Testis (tissue), 3 donors: ENCODE results near the gene API5. TPM values are rescaled to one million over a fixed set of nuclear protein-coding genes. Genes with fewer than 3 reads are reported as not detected.

Experiments
- DNase-seq: peaks from one replicate; pipeline ENCODE4 v3.0.0-alpha.2; 2019
- H3K27ac ChIP-seq, 2 donors: fragments of 200-600 bp; sonication (generic); one replicate each; pipeline ENCODE4 v1.5.1; 2019
- H3K27me3 ChIP-seq: fragments of 200-600 bp; sonication (generic); one replicate; pipeline ENCODE4 v1.5.1; 2019
- H3K36me3 ChIP-seq: fragments of 200-600 bp; sonication (generic); one replicate; pipeline ENCODE4 v1.5.1; 2017; ENCODE audit warnings: low read depth; ENCODE audit errors: missing control alignments
- H3K4me1 ChIP-seq: fragments of 200-600 bp; sonication (generic); one replicate; pipeline ENCODE4 v1.5.1; 2019
- H3K4me3 ChIP-seq, 2 donors: fragments of 200-600 bp; sonication (generic); one replicate each; pipeline ENCODE4 v1.5.1; 2017 to 2019
- H3K9me3 ChIP-seq: fragments of 200-600 bp; sonication (generic); one replicate; pipeline ENCODE4 v1.5.1; 2017
- POLR2A ChIP-seq: fragments of 450-650 bp; IDR thresholded peaks from one replicate; pipeline ENCODE4 v1.6.1; 2017; ENCODE audit warnings: antibody characterized with exemption, mild to moderate bottlenecking, moderate library complexity
- WGBS, 2 donors: methylation state at CpG; one replicate each; pipeline ENCODE4 v1.1.5; 2018; 5-methylcytosine and 5-hydroxymethylcytosine counted together
- intact Hi-C: fragments of 100-400 bp; cut with DNase I; formaldehyde crosslinking; loops from one replicate; pipeline ENCODE4 v1.15.1; 2023; ENCODE audit warnings: low total_unique reads
- polyA plus RNA-seq: library from polyadenylated mRNA; stranded (reverse); fragments of 350-450 nt; fragmentation: Illumina TruSeq; extraction: RNeasy Lipid Tissue Mini Kit (QIAGEN cat#74804); gene quantifications from one replicate; pipeline ENCODE4 v1.2.3, GENCODE V29; 2014; ENCODE audit warnings: low read depth, low replicate concordance; ENCODE audit not compliant: insufficient read depth
- total RNA-seq, 2 donors: library from RNA; depleted of rRNA; stranded (reverse); fragments of >200 nt; gene quantifications; one replicate each; pipeline ENCODE4 v1.2.3, GENCODE V29; 2016
- TF ChIP-seq, protein P1 (sequence below), 3 experiments: fragments of 450-650 bp in 2 of 3; fragments of 200-600 bp in 1 of 3; sonication (generic) in 1 of 3; IDR thresholded peaks; one replicate each; pipeline ENCODE4 v1.5.1; 2016 to 2019; ENCODE audit warnings: antibody characterized with exemption in 3 of 3, mild to moderate bottlenecking in 2 of 3, moderate library complexity in 1 of 3

Gene API5
- total and polyA plus RNA-seq, 3 donors from 2014 or later = 51.4 to 74.9 (median 73.6) TPM

DNA sequence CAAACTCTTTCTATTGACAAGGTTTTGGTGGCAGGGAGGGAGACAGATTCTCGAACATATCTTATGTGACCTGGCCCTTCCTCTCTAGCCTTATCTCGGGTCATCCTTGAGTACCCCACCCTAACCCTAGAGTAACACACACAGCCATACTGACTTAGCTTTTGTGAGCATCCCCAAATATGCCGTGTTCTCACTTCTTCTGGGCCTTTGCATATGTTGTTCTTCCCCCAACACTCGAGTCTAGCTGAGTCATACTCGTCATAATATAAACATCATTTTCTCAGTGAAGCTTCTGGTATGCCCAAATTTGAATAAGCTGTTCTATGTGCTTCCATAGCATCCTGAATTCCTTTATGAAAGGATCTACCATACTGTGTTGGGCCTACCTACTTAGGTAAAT is 54.9 kb downstream of the API5 start:
- intact Hi-C loops = no loop called here
- no peaks in the 10 kb centered on the region for H3K9me3 ChIP-seq
- H3K4me3 ChIP-seq = no peak overlapping the region
- 93 to 94% methylated on average over 5 of the region's 5 CpGs for WGBS, 2 donors
- H3K27ac ChIP-seq = no peak overlapping the region
- no peaks in the 10 kb centered on the region for H3K4me1 ChIP-seq
- no peak for TF ChIP-seq POLR2A
- TF ChIP-seq, protein P1, sequence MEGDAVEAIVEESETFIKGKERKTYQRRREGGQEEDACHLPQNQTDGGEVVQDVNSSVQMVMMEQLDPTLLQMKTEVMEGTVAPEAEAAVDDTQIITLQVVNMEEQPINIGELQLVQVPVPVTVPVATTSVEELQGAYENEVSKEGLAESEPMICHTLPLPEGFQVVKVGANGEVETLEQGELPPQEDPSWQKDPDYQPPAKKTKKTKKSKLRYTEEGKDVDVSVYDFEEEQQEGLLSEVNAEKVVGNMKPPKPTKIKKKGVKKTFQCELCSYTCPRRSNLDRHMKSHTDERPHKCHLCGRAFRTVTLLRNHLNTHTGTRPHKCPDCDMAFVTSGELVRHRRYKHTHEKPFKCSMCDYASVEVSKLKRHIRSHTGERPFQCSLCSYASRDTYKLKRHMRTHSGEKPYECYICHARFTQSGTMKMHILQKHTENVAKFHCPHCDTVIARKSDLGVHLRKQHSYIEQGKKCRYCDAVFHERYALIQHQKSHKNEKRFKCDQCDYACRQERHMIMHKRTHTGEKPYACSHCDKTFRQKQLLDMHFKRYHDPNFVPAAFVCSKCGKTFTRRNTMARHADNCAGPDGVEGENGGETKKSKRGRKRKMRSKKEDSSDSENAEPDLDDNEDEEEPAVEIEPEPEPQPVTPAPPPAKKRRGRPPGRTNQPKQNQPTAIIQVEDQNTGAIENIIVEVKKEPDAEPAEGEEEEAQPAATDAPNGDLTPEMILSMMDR (IDR thresholded peaks at IDR 0.05) = no peak
- no peaks in the 10 kb centered on the region for H3K27me3 ChIP-seq
- no peak for DNase-seq
- H3K36me3 ChIP-seq = no peaks in the 10 kb centered on the region

DNA sequence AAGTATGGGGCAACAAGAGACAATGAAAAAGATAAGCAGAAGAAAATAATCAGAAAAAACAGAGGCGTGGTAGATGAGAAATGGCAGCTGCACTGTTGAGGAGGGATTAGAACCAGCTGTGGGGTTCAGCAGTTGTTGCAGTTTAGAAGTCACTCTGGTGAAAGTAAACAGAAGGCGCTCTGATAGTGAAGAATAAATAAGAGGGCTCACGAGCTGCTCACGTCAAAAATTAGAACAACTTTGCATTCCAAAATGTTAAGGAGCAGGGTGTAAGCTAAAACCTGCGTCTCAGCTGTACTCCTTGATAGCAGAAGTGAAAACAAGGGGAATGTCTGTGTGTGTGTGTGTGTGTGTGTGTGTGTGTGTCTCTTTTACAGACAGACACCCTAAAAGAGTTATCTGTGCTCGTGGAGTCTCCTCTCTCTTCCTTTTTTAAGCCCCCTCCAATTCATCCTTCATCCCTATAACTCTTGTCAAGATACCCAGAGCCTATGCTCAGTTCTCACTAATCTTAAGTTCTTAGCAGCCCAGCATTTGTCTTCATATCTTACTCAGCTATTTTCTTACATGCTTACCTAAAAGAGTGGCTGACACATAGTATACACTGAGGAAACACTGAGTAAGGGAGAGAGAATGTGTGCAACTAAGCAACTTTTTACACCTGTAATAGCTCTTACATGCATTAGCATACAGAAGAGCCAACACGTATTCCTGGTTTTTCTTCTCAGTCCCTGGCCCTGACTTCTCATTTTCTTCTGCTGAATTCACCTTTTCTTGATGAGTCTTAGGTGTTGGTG is 55.8 kb downstream of the API5 start:
- no peaks in the 10 kb centered on the region for H3K27me3 ChIP-seq
- no peaks in the 10 kb centered on the region for H3K36me3 ChIP-seq
- 83% methylated on average over 7 of the region's 7 CpGs for WGBS, 2 donors
- H3K27ac ChIP-seq = no peak overlapping the region
- H3K4me1 ChIP-seq = no peaks in the 10 kb centered on the region
- H3K9me3 ChIP-seq = no peaks in the 10 kb centered on the region
- no peak overlapping the region for H3K4me3 ChIP-seq
- TF ChIP-seq POLR2A = no peak
- TF ChIP-seq, protein P1 (IDR thresholded peaks at IDR 0.05) = no peak
- DNase-seq = no peak
- intact Hi-C loops = no loop called here

- Histone ChIP-seq H3K27ac (no peak overlapping the region), H3K9me3 (no peaks in the 10 kb centered on the region), H3K36me3 (no peaks in the 10 kb centered on the region), H3K4me1 (no peaks in the 10 kb centered on the region), H3K4me3 (no peak overlapping the region), H3K27me3 (no peaks in the 10 kb centered on the region)
- no peak for DNase-seq
- WGBS, 2 donors = 97 to 98% methylated on average over 2 of the region's 2 CpGs
- TF ChIP-seq, protein P1 (IDR thresholded peaks at IDR 0.05) = no peak
- no peak for TF ChIP-seq POLR2A
- intact Hi-C loops = no loop called here
Observed at GRCh38 chr11:43376065-43376464, 64.3 kb downstream of the API5 start.

DNA sequence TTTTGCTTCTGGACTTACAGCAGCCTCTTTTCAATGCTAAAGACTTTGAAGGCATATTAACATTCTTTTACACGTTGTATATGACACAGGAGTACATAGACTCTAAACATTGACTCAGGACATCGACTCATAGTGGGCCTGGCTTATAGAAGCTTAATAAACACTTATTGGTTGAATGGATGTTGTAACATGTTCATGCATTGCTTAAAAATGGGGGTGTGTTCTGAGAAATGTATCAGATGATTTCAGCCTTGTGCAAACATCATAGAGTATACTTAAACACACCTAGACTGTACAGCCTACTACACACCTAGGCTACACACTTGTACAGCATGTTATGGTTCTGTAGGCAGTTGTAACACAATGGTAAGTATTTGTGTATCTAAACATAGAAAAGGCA is 64.8 kb downstream of the API5 start:
- intact Hi-C loops = no loop called here
- WGBS, 2 donors = 82 to 88% methylated on average over 2 of the region's 2 CpGs

More for the DNA sequence above, 64.8 kb downstream of the API5 start:
- H3K36me3 ChIP-seq = no peaks in the 10 kb centered on the region
- no peaks in the 10 kb centered on the region for H3K9me3 ChIP-seq
- H3K4me3 ChIP-seq = no peak overlapping the region
- no peaks in the 10 kb centered on the region for H3K4me1 ChIP-seq
- no peaks in the 10 kb centered on the region for H3K27me3 ChIP-seq
- DNase-seq = no peak
- no peak overlapping the region for H3K27ac ChIP-seq
- TF ChIP-seq POLR2A = no peak
- TF ChIP-seq, protein P1 (IDR thresholded peaks at IDR 0.05) = no peak
